OCI-LY1 (cell line): Measurements from ENCODE around the gene SF1.
"Not testable (repeated sequence)": the region's sequence is repeated elsewhere in the genome, so short reads cannot be mapped to it uniquely, and the experiment has no call there.

Experiments
- H2AFZ ChIP-seq: fragments of 200-600 bp; sonication (generic), shearing (Covaris generic); 2 replicates; pipeline ENCODE4 v1.6.0; 2014; ENCODE audit warnings: antibody characterized with exemption, mild to moderate bottlenecking, low read length
- H3F3A ChIP-seq: fragments of 200-600 bp; sonication (generic), shearing (Covaris generic); 2 replicates; pipeline ENCODE4 v1.6.0; 2014; ENCODE audit warnings: mild to moderate bottlenecking, antibody characterized with exemption, low read length, moderate library complexity; ENCODE audit not compliant: insufficient read depth
- H3K27ac ChIP-seq: fragments of 200-600 bp; sonication (generic); 2 replicates; pipeline ENCODE4 v1.5.1; 2014; ENCODE audit warnings: low read length, mixed run types, mild to moderate bottlenecking, low read depth; ENCODE audit not compliant: poor library complexity, severe bottlenecking
- H3K27me3 ChIP-seq: fragments of 200-600 bp; sonication (generic); 2 replicates; pipeline ENCODE4 v1.6.0; 2014; ENCODE audit warnings: antibody characterized with exemption, mild to moderate bottlenecking, low read length, moderate library complexity; ENCODE audit not compliant: insufficient read depth
- H3K36me3 ChIP-seq: fragments of 200-600 bp; sonication (generic); 2 replicates; pipeline ENCODE4 v1.6.1; 2014; ENCODE audit warnings: mild to moderate bottlenecking, antibody characterized with exemption, low read length, moderate library complexity, mixed read lengths; ENCODE audit not compliant: insufficient read depth
- H3K4me1 ChIP-seq: fragments of 200-600 bp; sonication (generic); 2 replicates; pipeline ENCODE4 v1.5.1; 2014; ENCODE audit warnings: mild to moderate bottlenecking, low read length, moderate library complexity; ENCODE audit not compliant: insufficient read depth, severe bottlenecking
- H3K4me2 ChIP-seq: fragments of 200-600 bp; sonication (generic), shearing (Covaris generic); 2 replicates; pipeline ENCODE4 v1.6.1; 2014; ENCODE audit warnings: low read length
- H3K4me3 ChIP-seq: fragments of 200-600 bp; sonication (generic); 2 replicates; pipeline ENCODE4 v1.5.1; 2014; ENCODE audit warnings: low read length, low read depth, mild to moderate bottlenecking, mixed read lengths; ENCODE audit not compliant: poor library complexity, severe bottlenecking
- H3K79me2 ChIP-seq: fragments of 200-600 bp; shearing (Covaris generic); 2 replicates; pipeline ENCODE4 v1.6.1; 2016; ENCODE audit warnings: mixed run types, low read length, mixed read lengths; ENCODE audit not compliant: insufficient read depth
- H3K9ac ChIP-seq: fragments of 200-600 bp; sonication (generic), shearing (Covaris generic); 2 replicates; pipeline ENCODE4 v1.6.1; 2014; ENCODE audit warnings: mild to moderate bottlenecking, low read length, mixed read lengths
- H3K9me2 ChIP-seq: fragments of 200-600 bp; sonication (generic), shearing (Covaris generic); 2 replicates; pipeline ENCODE4 v1.6.1; 2014; ENCODE audit warnings: low read depth, mild to moderate bottlenecking, low read length, mixed read lengths
- H3K9me3 ChIP-seq: fragments of 200-600 bp; shearing (Covaris generic); 2 replicates; pipeline ENCODE4 v1.6.1; 2014; ENCODE audit warnings: low read length, mixed read lengths
- H4K20me1 ChIP-seq: fragments of 200-600 bp; sonication (generic), shearing (Covaris generic); 2 replicates; pipeline ENCODE4 v1.6.0; 2016; ENCODE audit warnings: mild to moderate bottlenecking, low read length; ENCODE audit not compliant: insufficient read depth
- EZH2 ChIP-seq: fragments of 200-600 bp; sonication (generic), shearing (Covaris generic); IDR thresholded peaks from 2 replicates; pipeline ENCODE4 v1.8.0; 2017; ENCODE audit warnings: borderline replicate concordance, mixed run types, mild to moderate bottlenecking, antibody characterized with exemption, low read length, moderate library complexity, mixed read lengths
- TF ChIP-seq, protein P1 (sequence below): fragments of 200-600 bp; sonication (generic), shearing (Covaris generic); IDR thresholded peaks from 2 replicates; pipeline ENCODE4 v1.5.1; 2017; ENCODE audit warnings: mild to moderate bottlenecking, antibody characterized with exemption, low read length, moderate library complexity, mixed read lengths

SF1 gene

DNA sequence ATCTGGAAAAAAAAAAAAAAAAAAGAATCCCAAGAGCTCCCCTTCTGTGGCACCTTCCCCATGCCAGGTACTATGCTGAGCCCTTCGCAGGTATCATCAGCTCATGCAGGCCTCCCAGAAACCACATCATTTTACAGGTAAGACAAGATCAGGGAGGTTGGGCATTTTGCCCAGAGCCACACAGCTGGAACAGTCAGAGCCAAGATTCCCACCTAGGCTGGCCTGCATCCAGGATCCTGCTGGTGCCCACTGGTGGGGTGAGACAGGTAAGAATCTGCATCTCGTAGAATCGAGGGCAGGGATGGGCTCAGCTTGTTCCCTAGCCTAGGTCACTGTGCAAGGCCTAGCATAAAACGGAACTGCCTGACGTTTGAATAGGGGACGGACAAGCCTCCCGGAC is 47.7 kb upstream of the SF1 start:
- Histone ChIP-seq H3K4me2 (no peak overlapping the region), H2AFZ (no peak overlapping the region), H3K79me2 (no peaks in the 10 kb centered on the region), H3F3A (no peaks in the 10 kb centered on the region), H3K9ac (no peak overlapping the region), H3K4me1 (no peaks in the 10 kb centered on the region), H3K36me3 (peaks cover 37% of the 10 kb centered on the region), H3K9me2 (no peaks in the 10 kb centered on the region), H3K4me3 (no peak overlapping the region), H3K27me3 (no peaks in the 10 kb centered on the region), H3K9me3 (no peaks in the 10 kb centered on the region), H4K20me1 (no peaks in the 10 kb centered on the region), H3K27ac (no peak overlapping the region)
- TF ChIP-seq EZH2: no peak
- TF ChIP-seq, protein P1, sequence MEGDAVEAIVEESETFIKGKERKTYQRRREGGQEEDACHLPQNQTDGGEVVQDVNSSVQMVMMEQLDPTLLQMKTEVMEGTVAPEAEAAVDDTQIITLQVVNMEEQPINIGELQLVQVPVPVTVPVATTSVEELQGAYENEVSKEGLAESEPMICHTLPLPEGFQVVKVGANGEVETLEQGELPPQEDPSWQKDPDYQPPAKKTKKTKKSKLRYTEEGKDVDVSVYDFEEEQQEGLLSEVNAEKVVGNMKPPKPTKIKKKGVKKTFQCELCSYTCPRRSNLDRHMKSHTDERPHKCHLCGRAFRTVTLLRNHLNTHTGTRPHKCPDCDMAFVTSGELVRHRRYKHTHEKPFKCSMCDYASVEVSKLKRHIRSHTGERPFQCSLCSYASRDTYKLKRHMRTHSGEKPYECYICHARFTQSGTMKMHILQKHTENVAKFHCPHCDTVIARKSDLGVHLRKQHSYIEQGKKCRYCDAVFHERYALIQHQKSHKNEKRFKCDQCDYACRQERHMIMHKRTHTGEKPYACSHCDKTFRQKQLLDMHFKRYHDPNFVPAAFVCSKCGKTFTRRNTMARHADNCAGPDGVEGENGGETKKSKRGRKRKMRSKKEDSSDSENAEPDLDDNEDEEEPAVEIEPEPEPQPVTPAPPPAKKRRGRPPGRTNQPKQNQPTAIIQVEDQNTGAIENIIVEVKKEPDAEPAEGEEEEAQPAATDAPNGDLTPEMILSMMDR: no peak

DNA sequence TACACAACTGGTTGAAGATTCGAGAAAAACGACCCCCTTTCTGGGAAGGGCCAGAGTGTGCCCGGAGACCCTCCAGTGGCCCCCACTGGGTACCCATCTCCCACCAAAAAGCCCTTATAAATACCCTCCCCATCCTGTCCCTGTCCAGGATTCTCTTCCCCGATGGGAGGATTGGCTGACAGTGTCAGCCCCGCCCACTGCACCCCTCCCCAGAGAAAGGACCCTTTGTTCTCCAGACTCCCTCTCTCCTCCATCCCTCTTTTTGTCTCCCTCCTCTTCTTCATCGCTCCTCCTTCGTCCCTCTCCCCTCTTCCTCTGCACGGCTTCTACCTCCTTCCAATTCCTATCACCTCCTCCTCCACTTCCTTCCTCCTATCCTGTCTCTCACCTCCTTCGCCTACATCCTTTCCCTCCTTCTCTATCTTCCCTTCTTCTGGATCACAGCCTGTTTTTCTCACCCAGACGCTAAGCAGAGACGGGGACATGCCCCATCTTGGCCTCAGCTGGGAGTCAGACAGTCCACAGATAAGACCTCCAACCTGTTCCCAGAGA is 45.3 kb upstream of the SF1 start:
- H3K27ac ChIP-seq: no peak overlapping the region
- H3K36me3 ChIP-seq: peaks cover 21% of the 10 kb centered on the region
- H3K4me2 ChIP-seq: no peak overlapping the region
- H3K9me2 ChIP-seq: no peaks in the 10 kb centered on the region
- no peak overlapping the region for H2AFZ ChIP-seq
- TF ChIP-seq, protein P1: no peak
- TF ChIP-seq EZH2: no peak
- no peaks in the 10 kb centered on the region for H3F3A ChIP-seq
- no peaks in the 10 kb centered on the region for H3K4me1 ChIP-seq
- H3K4me3 ChIP-seq: no peak overlapping the region
- no peaks in the 10 kb centered on the region for H3K9me3 ChIP-seq
- no peaks in the 10 kb centered on the region for H4K20me1 ChIP-seq
- no peak overlapping the region for H3K9ac ChIP-seq
- H3K27me3 ChIP-seq: no peaks in the 10 kb centered on the region
- no peaks in the 10 kb centered on the region for H3K79me2 ChIP-seq

DNA sequence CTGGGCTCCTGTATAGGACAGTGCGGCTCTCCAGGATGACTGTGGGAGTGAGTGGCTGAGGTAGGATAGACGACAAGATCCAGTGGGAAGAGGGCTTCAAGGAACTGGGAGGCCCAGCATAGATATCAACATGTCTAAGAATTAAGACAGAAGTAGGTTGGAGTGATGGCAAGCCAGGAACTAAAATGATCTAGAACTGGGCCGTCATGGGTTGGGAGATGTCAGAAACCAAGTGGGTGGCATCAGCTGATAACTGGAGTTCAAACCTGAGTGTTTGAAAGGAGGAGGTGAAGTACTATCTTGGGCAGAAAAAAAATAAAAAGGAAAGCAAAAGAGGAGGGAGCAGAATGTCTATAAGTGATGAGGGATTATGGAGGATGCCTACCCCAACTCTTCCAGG is 39.1 kb upstream of the SF1 start:
- H3K27me3 ChIP-seq: no peaks in the 10 kb centered on the region
- H3K9ac ChIP-seq: no peak overlapping the region
- H2AFZ ChIP-seq: no peak overlapping the region
- no peaks in the 10 kb centered on the region for H3K9me2 ChIP-seq
- 0 out of 2 replicates have a peak, but pooled peaks cover 3% of the 10 kb centered on the region for H3F3A ChIP-seq
- no peaks in the 10 kb centered on the region for H3K79me2 ChIP-seq
- H3K27ac ChIP-seq: no peak overlapping the region
- TF ChIP-seq, protein P1: no peak
- no peak for TF ChIP-seq EZH2
- no peak overlapping the region for H3K4me3 ChIP-seq
- H3K9me3 ChIP-seq: no peaks in the 10 kb centered on the region
- H3K4me1 ChIP-seq: peaks cover 14% of the 10 kb centered on the region
- no peaks in the 10 kb centered on the region for H3K36me3 ChIP-seq
- H4K20me1 ChIP-seq: no peaks in the 10 kb centered on the region
- no peak overlapping the region for H3K4me2 ChIP-seq

DNA sequence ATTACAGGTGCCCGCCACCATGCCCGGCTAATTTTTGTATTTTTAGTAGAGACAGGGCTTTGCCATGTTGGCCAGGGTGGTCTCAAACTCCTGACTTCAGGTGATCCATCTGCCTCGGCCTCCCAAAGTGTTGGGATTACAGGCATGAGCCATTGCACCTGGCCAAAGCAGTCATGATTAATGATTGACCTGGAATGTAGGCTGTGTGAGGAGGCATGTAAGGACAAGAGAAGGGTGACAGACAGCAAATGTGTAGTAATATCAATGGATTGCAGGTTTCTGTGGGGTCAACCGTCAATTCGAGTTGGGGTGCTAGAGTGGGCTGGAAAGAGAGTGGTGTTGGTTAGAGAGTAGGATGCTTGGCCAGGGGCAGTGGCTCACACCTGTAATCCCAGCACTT is 37.1 kb upstream of the SF1 start:
- peaks cover 17% of the 10 kb centered on the region for H3K4me1 ChIP-seq
- not testable (repeated sequence) for H3K9ac ChIP-seq

More for the DNA sequence above, 37.1 kb upstream of the SF1 start:
- H3K36me3 ChIP-seq, H3K79me2 ChIP-seq, H3K9me3 ChIP-seq, H3K27ac ChIP-seq, H2AFZ ChIP-seq, H4K20me1 ChIP-seq, H3K4me2 ChIP-seq, H3K4me3 ChIP-seq, H3K9me2 ChIP-seq, H3F3A ChIP-seq, H3K27me3 ChIP-seq: not testable (repeated sequence)
